ENCODE measurements around the gene SERHL2. TPM values are rescaled to one million over a fixed set of nuclear protein-coding genes. Genes with fewer than 3 reads are reported as not detected.
A peak's percentile ranks its signal among the peaks of the same experiment; 100 is the strongest.
"Not testable (repeated sequence)": the region's sequence is repeated elsewhere in the genome, so short reads cannot be mapped to it uniquely, and the experiment has no call there.

SERHL2 gene
- total RNA-seq, 1 donor from 2014 or later = 0.69 TPM

DNA sequence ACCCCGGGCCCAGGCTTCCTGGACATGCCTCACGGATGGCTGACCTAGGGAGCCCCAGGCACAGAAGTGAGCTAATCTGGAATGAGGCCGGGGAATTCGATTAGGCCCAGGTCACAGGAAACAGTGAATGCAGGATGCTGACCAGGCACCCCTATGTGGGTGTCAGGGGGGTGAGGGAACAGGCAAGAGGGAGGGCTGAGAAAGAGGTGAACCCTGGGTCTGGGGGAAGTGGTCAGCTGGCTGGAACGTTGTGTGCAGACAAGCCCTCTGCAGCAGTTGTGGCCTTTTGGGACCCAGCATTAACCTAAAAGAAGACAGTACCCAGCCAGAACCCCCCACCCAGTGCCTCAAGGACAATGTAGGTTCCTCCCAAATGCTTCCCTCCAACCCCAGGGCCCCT lies 8.1 kb downstream of the SERHL2 start:
- H3K4me1 Mint-ChIP-seq (ENCODE audit: unreplicated experiment) = peaks cover 7% of the 10 kb centered on the region
- no peaks in the 10 kb centered on the region for H3K9me3 Mint-ChIP-seq (ENCODE audit: unreplicated experiment)
- DNase-seq (ENCODE audit: low spot score) = no peak
- no peak overlapping the region for H3K27ac Mint-ChIP-seq (ENCODE audit: unreplicated experiment)
- H3K4me3 Mint-ChIP-seq (ENCODE audit: unreplicated experiment) = no peak overlapping the region
- TF ChIP-seq, protein P1, sequence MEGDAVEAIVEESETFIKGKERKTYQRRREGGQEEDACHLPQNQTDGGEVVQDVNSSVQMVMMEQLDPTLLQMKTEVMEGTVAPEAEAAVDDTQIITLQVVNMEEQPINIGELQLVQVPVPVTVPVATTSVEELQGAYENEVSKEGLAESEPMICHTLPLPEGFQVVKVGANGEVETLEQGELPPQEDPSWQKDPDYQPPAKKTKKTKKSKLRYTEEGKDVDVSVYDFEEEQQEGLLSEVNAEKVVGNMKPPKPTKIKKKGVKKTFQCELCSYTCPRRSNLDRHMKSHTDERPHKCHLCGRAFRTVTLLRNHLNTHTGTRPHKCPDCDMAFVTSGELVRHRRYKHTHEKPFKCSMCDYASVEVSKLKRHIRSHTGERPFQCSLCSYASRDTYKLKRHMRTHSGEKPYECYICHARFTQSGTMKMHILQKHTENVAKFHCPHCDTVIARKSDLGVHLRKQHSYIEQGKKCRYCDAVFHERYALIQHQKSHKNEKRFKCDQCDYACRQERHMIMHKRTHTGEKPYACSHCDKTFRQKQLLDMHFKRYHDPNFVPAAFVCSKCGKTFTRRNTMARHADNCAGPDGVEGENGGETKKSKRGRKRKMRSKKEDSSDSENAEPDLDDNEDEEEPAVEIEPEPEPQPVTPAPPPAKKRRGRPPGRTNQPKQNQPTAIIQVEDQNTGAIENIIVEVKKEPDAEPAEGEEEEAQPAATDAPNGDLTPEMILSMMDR (IDR thresholded peaks at IDR 0.05; ENCODE audit: unreplicated experiment) = no peak
- no peaks in the 10 kb centered on the region for H3K36me3 Mint-ChIP-seq (ENCODE audit: low read depth, unreplicated experiment)
- H3K27me3 Mint-ChIP-seq (ENCODE audit: unreplicated experiment) = peaks cover 2% of the 10 kb centered on the region

DNA sequence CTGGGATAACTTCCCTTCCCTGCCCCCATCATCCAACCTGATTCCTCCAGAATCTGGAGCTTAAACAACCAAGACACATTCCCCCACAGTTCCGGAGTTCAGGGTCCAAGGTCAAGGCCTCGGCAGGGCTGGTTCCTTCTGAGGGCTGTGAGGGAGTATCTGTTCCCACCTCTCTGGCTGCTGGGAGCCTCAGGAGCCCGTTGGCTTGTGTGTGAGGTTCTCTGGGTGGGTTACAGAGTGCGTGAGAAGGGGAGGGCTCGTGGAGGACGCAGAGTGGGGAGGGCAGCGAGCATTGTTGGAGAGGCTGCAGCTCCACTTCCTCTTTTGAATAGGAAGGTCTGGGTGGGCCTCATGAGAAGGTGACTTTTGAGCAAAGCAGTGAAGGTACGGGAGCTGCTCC lies 8.5 kb downstream of the SERHL2 start:
- H3K27me3 Mint-ChIP-seq (ENCODE audit: unreplicated experiment) = peaks cover 2% of the 10 kb centered on the region
- H3K9me3 Mint-ChIP-seq (ENCODE audit: unreplicated experiment) = no peaks in the 10 kb centered on the region
- peaks cover 7% of the 10 kb centered on the region for H3K4me1 Mint-ChIP-seq (ENCODE audit: unreplicated experiment)
- peak overlapping the region; percentile 16 for H3K4me3 Mint-ChIP-seq (ENCODE audit: unreplicated experiment)
- no peak overlapping the region for H3K27ac Mint-ChIP-seq (ENCODE audit: unreplicated experiment)
- TF ChIP-seq, protein P1 (IDR thresholded peaks at IDR 0.05; ENCODE audit: unreplicated experiment) = no peak
- no peak for DNase-seq (ENCODE audit: low spot score)
- H3K36me3 Mint-ChIP-seq (ENCODE audit: low read depth, unreplicated experiment) = no peaks in the 10 kb centered on the region

DNA sequence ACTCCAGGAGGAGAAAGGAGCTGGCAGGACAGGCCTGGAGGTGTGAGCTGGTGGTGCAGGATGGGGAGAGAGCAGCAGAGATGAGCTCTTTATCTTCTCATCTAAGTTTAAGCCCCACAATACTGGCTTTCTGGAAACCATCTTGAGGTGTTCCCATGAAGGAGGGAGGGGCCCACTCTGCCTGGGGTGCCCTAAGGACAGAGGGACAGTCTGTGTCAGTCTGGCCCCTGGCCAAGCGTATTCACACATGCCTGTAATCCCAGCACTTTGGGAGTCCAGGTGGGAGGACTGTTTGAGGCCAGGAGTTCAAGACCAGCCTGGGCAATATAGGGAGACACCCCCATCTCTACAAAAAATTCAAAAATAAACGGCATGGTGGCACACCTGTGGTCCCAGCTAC lies 8.9 kb downstream of the SERHL2 start:
- Mint-ChIP-seq H3K4me1 (ENCODE audit: unreplicated experiment) (peaks cover 7% of the 10 kb centered on the region), H3K4me3 (ENCODE audit: unreplicated experiment) (peak overlapping the region; percentile 16), H3K9me3 (ENCODE audit: unreplicated experiment) (no peaks in the 10 kb centered on the region), H3K27me3 (ENCODE audit: unreplicated experiment) (peaks cover 2% of the 10 kb centered on the region), H3K36me3 (ENCODE audit: low read depth, unreplicated experiment) (no peaks in the 10 kb centered on the region), H3K27ac (ENCODE audit: unreplicated experiment) (no peak overlapping the region)
- TF ChIP-seq, protein P1 (IDR thresholded peaks at IDR 0.05; ENCODE audit: unreplicated experiment) = no peak
- no peak for DNase-seq (ENCODE audit: low spot score)

DNA sequence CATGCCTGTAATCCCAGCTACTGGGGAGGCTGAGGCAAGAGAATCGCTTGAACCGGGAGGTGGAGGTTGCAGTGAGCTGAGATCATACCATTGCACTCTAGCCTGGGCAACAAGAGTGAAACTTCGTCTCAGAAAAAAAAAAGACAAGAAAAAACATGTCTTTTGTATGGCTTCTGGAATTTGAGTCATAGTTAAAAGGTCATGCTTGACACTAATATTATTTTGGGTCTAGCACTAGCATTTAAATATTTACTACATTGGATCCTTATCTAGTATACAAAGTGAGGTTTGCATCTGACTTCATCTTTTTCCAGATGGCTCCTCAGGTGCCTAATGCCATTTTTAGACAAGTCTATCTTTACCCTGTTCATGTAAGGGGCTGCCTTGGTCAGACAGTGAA lies 10.2 kb downstream of the SERHL2 start:
- not testable (repeated sequence) for H3K27ac Mint-ChIP-seq (ENCODE audit: unreplicated experiment); H3K4me1 Mint-ChIP-seq (ENCODE audit: unreplicated experiment); H3K36me3 Mint-ChIP-seq (ENCODE audit: low read depth, unreplicated experiment); H3K27me3 Mint-ChIP-seq (ENCODE audit: unreplicated experiment); H3K9me3 Mint-ChIP-seq (ENCODE audit: unreplicated experiment); H3K4me3 Mint-ChIP-seq (ENCODE audit: unreplicated experiment); DNase-seq (ENCODE audit: low spot score)

DNA sequence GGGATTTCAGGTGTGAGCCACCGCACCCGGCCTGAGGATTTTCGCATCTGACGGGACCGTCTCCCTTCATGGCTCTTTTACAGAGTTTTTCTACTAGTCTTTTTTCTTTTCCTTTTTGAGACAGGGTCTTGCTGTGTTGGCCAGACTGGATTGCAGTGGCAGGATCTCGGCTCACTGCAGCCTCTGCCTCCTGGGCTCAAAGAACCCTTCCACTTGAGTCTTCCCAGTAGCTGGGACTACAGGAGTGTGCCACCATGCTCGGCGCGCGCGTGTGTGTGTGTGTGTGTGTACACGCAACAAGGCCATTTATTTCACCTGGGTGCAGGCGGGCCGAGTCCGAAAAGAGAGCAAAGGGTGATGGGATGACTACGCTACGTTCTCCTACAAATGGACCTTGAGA lies 10.9 kb downstream of the SERHL2 start:
- Mint-ChIP-seq H3K4me3 (ENCODE audit: unreplicated experiment) (no peak overlapping the region), H3K9me3 (ENCODE audit: unreplicated experiment) (no peaks in the 10 kb centered on the region), H3K27ac (ENCODE audit: unreplicated experiment) (no peak overlapping the region), H3K36me3 (ENCODE audit: low read depth, unreplicated experiment) (no peaks in the 10 kb centered on the region), H3K27me3 (ENCODE audit: unreplicated experiment) (peaks cover 2% of the 10 kb centered on the region), H3K4me1 (ENCODE audit: unreplicated experiment) (peaks cover 7% of the 10 kb centered on the region)
- DNase-seq (ENCODE audit: low spot score) = no peak
- TF ChIP-seq, protein P1 (IDR thresholded peaks at IDR 0.05; ENCODE audit: unreplicated experiment) = no peak

DNA sequence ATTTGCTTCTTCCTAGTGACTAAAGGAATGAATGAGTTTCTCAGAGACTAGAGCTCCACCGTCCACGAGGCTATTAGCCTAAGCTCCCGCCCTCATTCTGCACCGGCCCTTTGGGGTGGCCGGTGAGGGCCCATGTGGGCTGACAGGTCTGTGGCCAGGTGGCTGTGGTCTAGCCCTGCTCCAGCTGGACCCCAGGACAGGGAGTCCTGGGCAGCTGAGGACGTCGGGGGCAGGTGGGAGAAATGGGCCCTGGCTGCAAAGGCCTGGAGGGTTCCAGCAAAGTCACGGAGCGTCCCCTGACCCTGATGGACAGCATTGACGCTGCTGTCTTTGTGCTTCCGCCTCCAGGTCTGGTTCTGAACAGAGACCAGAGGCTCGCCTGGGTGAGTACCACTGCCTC lies 12.2 kb downstream of the SERHL2 start:
- no peak for DNase-seq (ENCODE audit: low spot score)
- TF ChIP-seq, protein P1 (IDR thresholded peaks at IDR 0.05; ENCODE audit: unreplicated experiment) = no peak
- Mint-ChIP-seq H3K27me3 (ENCODE audit: unreplicated experiment) (peaks cover 2% of the 10 kb centered on the region), H3K4me1 (ENCODE audit: unreplicated experiment) (peaks cover 7% of the 10 kb centered on the region), H3K36me3 (ENCODE audit: low read depth, unreplicated experiment) (no peaks in the 10 kb centered on the region), H3K27ac (ENCODE audit: unreplicated experiment) (no peak overlapping the region), H3K4me3 (ENCODE audit: unreplicated experiment) (no peak overlapping the region), H3K9me3 (ENCODE audit: unreplicated experiment) (no peaks in the 10 kb centered on the region)

DNA sequence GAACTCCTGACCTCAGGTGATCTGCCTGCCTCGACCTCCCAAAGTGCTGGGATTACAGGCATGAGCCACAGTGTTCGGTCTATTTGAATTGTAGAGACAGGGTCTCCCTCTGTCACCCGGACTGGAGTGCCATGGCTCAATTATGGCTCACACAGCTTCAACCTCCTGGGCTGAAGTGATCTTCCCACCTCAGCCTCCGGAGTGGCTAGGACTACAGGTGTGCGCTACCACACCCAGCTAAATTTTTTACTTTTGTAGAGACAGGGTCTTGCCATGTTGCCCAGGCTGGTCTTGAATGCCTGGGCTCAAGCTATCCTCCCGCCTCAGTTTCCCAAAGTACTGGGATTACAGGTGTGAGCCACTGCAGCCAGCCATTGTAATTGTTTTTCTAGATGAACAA lies 14.2 kb downstream of the SERHL2 start:
- H3K27ac Mint-ChIP-seq (ENCODE audit: unreplicated experiment); H3K9me3 Mint-ChIP-seq (ENCODE audit: unreplicated experiment); H3K27me3 Mint-ChIP-seq (ENCODE audit: unreplicated experiment); H3K36me3 Mint-ChIP-seq (ENCODE audit: low read depth, unreplicated experiment); H3K4me1 Mint-ChIP-seq (ENCODE audit: unreplicated experiment); DNase-seq (ENCODE audit: low spot score); H3K4me3 Mint-ChIP-seq (ENCODE audit: unreplicated experiment): not testable (repeated sequence)

DNA sequence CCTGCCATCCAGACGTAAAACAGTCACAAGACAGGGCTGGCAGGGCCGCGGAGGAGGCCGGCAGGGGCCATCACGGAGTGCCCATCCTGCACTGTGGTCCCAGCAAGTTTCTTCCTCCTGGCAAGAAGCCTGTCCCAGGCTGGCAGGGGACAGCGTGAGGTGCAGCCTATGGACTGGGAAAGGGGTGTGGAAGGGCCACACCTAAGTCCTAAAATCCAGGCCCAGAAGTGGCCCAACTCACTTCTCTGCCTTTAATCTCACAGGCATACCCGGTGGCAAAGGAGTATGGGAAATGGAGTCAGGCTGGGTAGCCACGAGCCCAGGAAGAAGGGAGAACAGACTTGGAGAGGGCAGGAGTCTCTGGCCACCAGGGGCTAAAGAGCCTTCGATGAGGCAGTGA lies 16.8 kb downstream of the SERHL2 start:
- not testable (repeated sequence) for H3K4me1 Mint-ChIP-seq (ENCODE audit: unreplicated experiment); H3K9me3 Mint-ChIP-seq (ENCODE audit: unreplicated experiment); H3K4me3 Mint-ChIP-seq (ENCODE audit: unreplicated experiment); H3K27ac Mint-ChIP-seq (ENCODE audit: unreplicated experiment); DNase-seq (ENCODE audit: low spot score); H3K36me3 Mint-ChIP-seq (ENCODE audit: low read depth, unreplicated experiment); H3K27me3 Mint-ChIP-seq (ENCODE audit: unreplicated experiment)
